CD14-positive monocyte (primary cell): ENCODE data around the gene ZKSCAN4. TPM values are rescaled to one million over a fixed set of nuclear protein-coding genes. Genes with fewer than 3 reads are reported as not detected.

Source experiments
- DNase-seq, 3 donors: peaks; one replicate each; pipeline ENCODE4 v3.0.0-alpha.2; 2011 to 2022
- H2AFZ ChIP-seq: 2 replicates; pipeline ENCODE4 v1.6.0; 2012; ENCODE audit warnings: mild to moderate bottlenecking, low read depth, low read length, inconsistent platforms; ENCODE audit not compliant: insufficient read depth, poor library complexity, severe bottlenecking
- H3K27ac ChIP-seq, 2 donors: 1 replicate in 1 of 2; 2 replicates in 1 of 2; pipeline ENCODE4 v1.5.1; 2012 to 2013; ENCODE audit warnings: low read length in 2 of 2, control low read depth in 1 of 2, inconsistent platforms in 1 of 2, low read depth in 1 of 2, mild to moderate bottlenecking in 1 of 2
- H3K27me3 ChIP-seq, 2 donors: one replicate each; pipeline versions ENCODE4 v1.6.0 to v1.6.1; 2011 to 2013; ENCODE audit warnings: low read length in 2 of 2; ENCODE audit not compliant: control insufficient read depth in 2 of 2, insufficient read depth in 2 of 2
- H3K36me3 ChIP-seq, 2 donors: replicated peaks in 1 of 2; 1 replicate in 1 of 2; 2 replicates in 1 of 2; pipeline versions ENCODE4 v1.5.1 to v1.6.1; 2012 to 2013; ENCODE audit warnings: low read length in 2 of 2, control low read depth in 1 of 2, inconsistent platforms in 1 of 2, mild to moderate bottlenecking in 1 of 2; ENCODE audit not compliant: insufficient read depth in 2 of 2, control insufficient read depth in 1 of 2
- H3K4me1 ChIP-seq, 2 donors: 1 replicate in 1 of 2; 2 replicates in 1 of 2; pipeline versions ENCODE4 v1.5.1 to v1.6.1; 2012 to 2013; ENCODE audit warnings: low read length in 2 of 2, control low read depth in 1 of 2, inconsistent platforms in 1 of 2, mild to moderate bottlenecking in 1 of 2, moderate library complexity in 1 of 2; ENCODE audit not compliant: insufficient read depth in 2 of 2, control insufficient read depth in 1 of 2
- H3K4me2 ChIP-seq: replicated peaks from 2 replicates; pipeline ENCODE3; 2012; ENCODE audit warnings: low read length, moderate library complexity, mild to moderate bottlenecking; ENCODE audit not compliant: poor library complexity, severe bottlenecking; ENCODE audit errors: extremely low read depth
- H3K4me3 ChIP-seq, 3 experiments: fragments of 200-600 bp in 1 of 3; sonication (generic) in 1 of 3; replicated peaks in 1 of 3; 1 replicate in 2 of 3; 2 replicates in 1 of 3; pipeline ENCODE4 v1.5.1; 2011 to 2013; ENCODE audit warnings: low read length in 3 of 3, mild to moderate bottlenecking in 3 of 3, control low read depth in 2 of 3, low read depth in 2 of 3, inconsistent platforms in 1 of 3, moderate library complexity in 1 of 3
- H3K79me2 ChIP-seq: 2 replicates; pipeline ENCODE4 v1.6.0; 2012; ENCODE audit warnings: mild to moderate bottlenecking, control low read depth, inconsistent platforms, low read length, moderate library complexity; ENCODE audit not compliant: insufficient read depth
- H3K9ac ChIP-seq: 2 replicates; pipeline ENCODE4 v1.6.0; 2017; ENCODE audit warnings: low read length, mild to moderate bottlenecking; ENCODE audit not compliant: insufficient read depth, poor library complexity, severe bottlenecking
- H3K9me3 ChIP-seq, 2 donors: replicated peaks in 1 of 2; 1 replicate in 1 of 2; 2 replicates in 1 of 2; pipeline versions ENCODE4 v1.5.1 to v1.6.1; 2012 to 2013; ENCODE audit warnings: low read length in 2 of 2, control low read depth in 1 of 2; ENCODE audit not compliant: control insufficient read depth in 1 of 2, insufficient read depth in 1 of 2
- H4K20me1 ChIP-seq: 2 replicates; pipeline ENCODE4 v1.6.0; 2012; ENCODE audit warnings: mild to moderate bottlenecking, low read length, control low read depth, moderate library complexity; ENCODE audit not compliant: insufficient read depth
- H3K27ac Mint-ChIP-seq, 7 donors: one replicate each; pipeline ENCODE4 v1.8.0; 2020; ENCODE audit warnings: mild to moderate bottlenecking in 7 of 7, mixed read lengths in 7 of 7, moderate library complexity in 6 of 7, inconsistent platforms in 2 of 7
- H3K27me3 Mint-ChIP-seq, 3 donors: one replicate each; pipeline ENCODE4 v1.8.0; 2021 to 2022; ENCODE audit warnings: low read depth in 3 of 3, mild to moderate bottlenecking in 3 of 3, mixed read lengths in 3 of 3, moderate library complexity in 3 of 3, inconsistent platforms in 1 of 3
- H3K36me3 Mint-ChIP-seq, 2 donors: one replicate each; pipeline ENCODE4 v1.8.0; 2020; ENCODE audit warnings: mixed read lengths in 2 of 2, inconsistent platforms in 1 of 2, mild to moderate bottlenecking in 1 of 2
- H3K4me1 Mint-ChIP-seq: one replicate; pipeline ENCODE4 v1.8.0; 2020; ENCODE audit warnings: mild to moderate bottlenecking, mixed read lengths
- H3K4me3 Mint-ChIP-seq, 2 donors: one replicate each; pipeline ENCODE4 v1.8.0; 2020; ENCODE audit warnings: mild to moderate bottlenecking in 2 of 2, mixed read lengths in 2 of 2, moderate library complexity in 1 of 2
- H3K9me3 Mint-ChIP-seq, 7 donors: one replicate each; pipeline ENCODE4 v1.8.0; 2020 to 2022; ENCODE audit warnings: mixed read lengths in 7 of 7, mild to moderate bottlenecking in 6 of 7, moderate library complexity in 6 of 7, inconsistent platforms in 2 of 7
- CTCF ChIP-seq: fragments of 200-600 bp; IDR thresholded peaks from one replicate; pipeline ENCODE4 v1.8.0; 2022; ENCODE audit warnings: antibody characterized with exemption, mild to moderate bottlenecking
- WGBS: methylation state at CpG from one replicate; pipeline ENCODE4 v1.1.5; 2013; ENCODE audit warnings: missing lambda C conversion rate; ENCODE audit not compliant: insufficient coverage; 5-methylcytosine and 5-hydroxymethylcytosine counted together
- intact Hi-C, 2 donors: fragments of 100-400 bp; cut with micrococcal nuclease; formaldehyde crosslinking; loops; one replicate each; pipeline versions ENCODE4 v1.15.0 to v1.15.1; 2023
- polyA plus RNA-seq, 3 donors: library from polyadenylated mRNA; depleted of rRNA in 1 of 3; unstranded in 2 of 3; stranded (reverse) in 1 of 3; fragments of 300-500 nt in 2 of 3; fragments of >200 nt in 1 of 3; fragmentation: Illumina TruSeq in 2 of 3; gene quantifications; 1 replicate in 2 of 3; 2 replicates in 1 of 3; pipeline ENCODE4 v1.2.3, GENCODE V29; 2012 to 2021

The ZKSCAN4 gene
- polyA plus RNA-seq, 3 donors = 1.5 to 2.0 (median 1.6) TPM

GRCh38 chr6:28205879-28206278 lies 46.2 kb downstream of the ZKSCAN4 start:
- no peak for DNase-seq
- Mint-ChIP-seq H3K27me3 (peaks cover 54 to 62% (median 61%) of the 10 kb centered on the region in 3 donors), H3K27ac (no peak overlapping the region), H3K9me3 (peaks cover 2 to 36% (median 25%) of the 10 kb centered on the region in 7 donors), H3K36me3 (peaks cover 0 to 11% of the 10 kb centered on the region in 2 donors), H3K4me3 (peak overlapping the region in 1 of 2 donors; percentile 94), H3K4me1 (peaks cover 20% of the 10 kb centered on the region)
- no peaks in the 10 kb centered on the region for H4K20me1 ChIP-seq
- no peak overlapping the region for H3K4me2 ChIP-seq
- TF ChIP-seq CTCF = no peak
- no peak overlapping the region for H3K9ac ChIP-seq
- no peaks in the 10 kb centered on the region for H3K79me2 ChIP-seq
- H2AFZ ChIP-seq = no peak overlapping the region
- no peak overlapping the region for H3K4me3 ChIP-seq
- WGBS = no CpG with 5 or more reads among the region's 1 CpG
- H3K27ac ChIP-seq = no peak overlapping the region
- intact Hi-C loops = no loop called here
- no peaks in the 10 kb centered on the region for H3K36me3 ChIP-seq
- peaks cover 68% of the 10 kb centered on the region in 2 donors for H3K27me3 ChIP-seq
- peaks cover 3 to 37% of the 10 kb centered on the region in 2 donors for H3K9me3 ChIP-seq
- peaks cover 12 to 15% of the 10 kb centered on the region in 2 donors for H3K4me1 ChIP-seq

DNA sequence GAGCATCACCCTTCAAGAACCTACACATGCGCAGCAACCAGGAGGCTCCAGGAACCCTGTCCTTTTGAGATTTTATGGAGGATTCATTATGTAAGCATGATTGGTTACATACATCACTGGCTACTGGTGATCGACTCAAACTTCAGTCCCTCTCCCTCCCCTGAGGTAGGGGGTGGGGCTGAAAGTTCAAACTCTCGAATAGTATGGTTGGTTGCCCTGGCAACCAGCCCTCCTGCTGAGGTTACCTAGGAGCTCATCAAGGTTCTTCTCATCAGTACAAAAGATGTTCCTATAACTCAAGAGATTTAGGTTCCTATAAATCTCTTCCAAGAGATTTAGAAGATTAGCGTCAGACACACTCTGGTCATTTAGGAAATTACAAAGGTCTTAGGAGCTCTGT lies 48.9 kb downstream of the ZKSCAN4 start:
- H3K27me3 ChIP-seq = peaks cover 42% of the 10 kb centered on the region in 2 donors
- Mint-ChIP-seq H3K27ac (no peak overlapping the region), H3K27me3 (peaks cover 38 to 47% (median 38%) of the 10 kb centered on the region in 3 donors), H3K4me1 (peaks cover 14% of the 10 kb centered on the region), H3K4me3 (no peak overlapping the region), H3K36me3 (peaks cover 0 to 9% of the 10 kb centered on the region in 2 donors), H3K9me3 (peaks cover 4 to 36% (median 30%) of the 10 kb centered on the region in 7 donors)
- no peak for DNase-seq
- WGBS = 88% methylated on average over 1 of the region's 4 CpGs
- no peaks in the 10 kb centered on the region for H4K20me1 ChIP-seq
- no peak overlapping the region for H3K4me2 ChIP-seq
- H2AFZ ChIP-seq = no peak overlapping the region
- no peaks in the 10 kb centered on the region for H3K79me2 ChIP-seq
- H3K4me3 ChIP-seq = no peak overlapping the region
- H3K36me3 ChIP-seq = no peaks in the 10 kb centered on the region
- intact Hi-C loops = no loop called here
- H3K27ac ChIP-seq = no peak overlapping the region
- peaks cover 11 to 13% of the 10 kb centered on the region in 2 donors for H3K4me1 ChIP-seq
- no peak overlapping the region for H3K9ac ChIP-seq
- peaks cover 6 to 27% of the 10 kb centered on the region in 2 donors for H3K9me3 ChIP-seq
- no peak for TF ChIP-seq CTCF
